Ishikawa (cell line): ENCODE measurements around the gene SLC28A1.
A peak's percentile ranks its signal among the peaks of the same experiment; 100 is the strongest.

Source experiments
- CEBPB ChIP-seq: IDR thresholded peaks from 2 replicates; pipeline ENCODE4 v1.6.1; 2012
- CREB1 ChIP-seq: IDR thresholded peaks from 2 replicates; pipeline ENCODE4 v1.6.1; 2012; ENCODE audit warnings: low read depth
- EGR1 ChIP-seq: IDR thresholded peaks from 2 replicates; pipeline ENCODE4 v1.6.1; 2012
- EP300 ChIP-seq: IDR thresholded peaks from 2 replicates; pipeline ENCODE4 v1.6.1; 2012; ENCODE audit warnings: borderline replicate concordance
- FOXM1 ChIP-seq: IDR thresholded peaks from 2 replicates; pipeline ENCODE4 v1.6.1; 2012; ENCODE audit warnings: low read depth, borderline replicate concordance
- NFIC ChIP-seq: IDR thresholded peaks from 2 replicates; pipeline ENCODE4 v1.6.1; 2012
- RAD21 ChIP-seq: IDR thresholded peaks from 2 replicates; pipeline ENCODE4 v1.6.1; 2012; ENCODE audit warnings: low read depth
- REST ChIP-seq: IDR thresholded peaks from 2 replicates; pipeline ENCODE4 v1.6.1; 2012; ENCODE audit warnings: low read depth, mild to moderate bottlenecking
- TAF1 ChIP-seq: IDR thresholded peaks from 2 replicates; pipeline ENCODE4 v1.6.1; 2012; ENCODE audit warnings: low read depth, mild to moderate bottlenecking
- TCF12 ChIP-seq: IDR thresholded peaks from 2 replicates; pipeline ENCODE4 v1.6.1; 2012; ENCODE audit warnings: low read depth
- TEAD4 ChIP-seq: IDR thresholded peaks from 2 replicates; pipeline ENCODE4 v1.6.1; 2012
- USF1 ChIP-seq: IDR thresholded peaks from 2 replicates; pipeline ENCODE4 v1.6.1; 2012
- YY1 ChIP-seq: IDR thresholded peaks from 2 replicates; pipeline ENCODE4 v1.6.1; 2012; ENCODE audit warnings: low read depth
- ZBTB7A ChIP-seq: IDR thresholded peaks from 2 replicates; pipeline ENCODE4 v1.6.1; 2012; ENCODE audit warnings: low read depth
- TF ChIP-seq, protein P1 (sequence below): IDR thresholded peaks from 2 replicates; pipeline ENCODE4 v1.6.1; 2012

Gene SLC28A1

GRCh38 chr15:84887938-84888337, 3.5 kb downstream of the SLC28A1 start:
- TF ChIP-seq CREB1, result no peak
- no peak for TF ChIP-seq TAF1
- no peak for TF ChIP-seq USF1
- no peak for TF ChIP-seq YY1

GRCh38 chr15:84888639-84889038, 4.2 kb downstream of the SLC28A1 start:
- TF ChIP-seq CEBPB, result no peak
- TF ChIP-seq TCF12, result no peak
- no peak for TF ChIP-seq EP300
- TF ChIP-seq EGR1, result no peak
- no peak for TF ChIP-seq RAD21
- TF ChIP-seq, protein P1, sequence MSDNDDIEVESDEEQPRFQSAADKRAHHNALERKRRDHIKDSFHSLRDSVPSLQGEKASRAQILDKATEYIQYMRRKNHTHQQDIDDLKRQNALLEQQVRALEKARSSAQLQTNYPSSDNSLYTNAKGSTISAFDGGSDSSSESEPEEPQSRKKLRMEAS, result no peak
- no peak for TF ChIP-seq TAF1
- no peak for TF ChIP-seq NFIC
- TF ChIP-seq REST, result no peak
- TF ChIP-seq ZBTB7A, result no peak
- TF ChIP-seq USF1, result no peak
- TF ChIP-seq YY1, result no peak
- TF ChIP-seq TEAD4, result no peak
- TF ChIP-seq CREB1, result no peak

- peak; percentile 37; the same call in 1 of the 2 replicates for TF ChIP-seq EGR1
- no peak for TF ChIP-seq TEAD4
- no peak for TF ChIP-seq TCF12
- no peak for TF ChIP-seq USF1
Measured at GRCh38 chr15:84889313-84889990, 5.0 kb downstream of the SLC28A1 start.

GRCh38 chr15:84889991-84890669, 5.7 kb downstream of the SLC28A1 start:
- no peak for TF ChIP-seq REST
- TF ChIP-seq ZBTB7A, result no peak
- no peak for TF ChIP-seq YY1
- TF ChIP-seq NFIC, result no peak
- no peak for TF ChIP-seq CEBPB
- no peak for TF ChIP-seq EP300
- TF ChIP-seq RAD21, result no peak
- TF ChIP-seq FOXM1, result no peak
- TF ChIP-seq EGR1, result no peak
- no peak for TF ChIP-seq TAF1
- TF ChIP-seq, protein P1, result no peak
- no peak for TF ChIP-seq TEAD4
- TF ChIP-seq CREB1, result no peak
- no peak for TF ChIP-seq USF1
- TF ChIP-seq TCF12, result no peak

- TF ChIP-seq, protein P1, result no peak
- TF ChIP-seq TCF12, result no peak
- TF ChIP-seq TAF1, result no peak
- TF ChIP-seq ZBTB7A, result no peak
- TF ChIP-seq EGR1, result no peak
- TF ChIP-seq YY1, result no peak
- no peak for TF ChIP-seq REST
Measured at GRCh38 chr15:84890670-84891162, 6.3 kb downstream of the SLC28A1 start.
